TTC549 (cell line): ENCODE measurements around the gene HARBI1.
"Not testable (repeated sequence)": the region's sequence is repeated elsewhere in the genome, so short reads cannot be mapped to it uniquely, and the experiment has no call there.

ENCODE experiments used
- FAIRE-seq: peaks from 2 replicates; lab custom pipeline; 2012; peaks lifted over from hg19 to GRCh38; lab: Jason Lieb, UNC

HARBI1 gene

GRCh38 chr11:46594785-46595184 is 22.2 kb downstream of the HARBI1 start:
- no peak for FAIRE-seq

- FAIRE-seq: no peak
Observed at GRCh38 chr11:46594374-46594700, 22.7 kb downstream of the HARBI1 start.

- no peak for FAIRE-seq
Observed at GRCh38 chr11:46593550-46594373, 23.3 kb downstream of the HARBI1 start, which contains the start of gene AMBRA1. Gene AMBRA1, minus strand, starts transcription at chr11:46594023. Its CDS starts 45,643 bp downstream, at chr11:46548380.

- FAIRE-seq: no peak
Observed at GRCh38 chr11:46590740-46591605, 26.1 kb downstream of the HARBI1 start.

- no peak for FAIRE-seq
Observed at GRCh38 chr11:46588915-46589314, 28.1 kb downstream of the HARBI1 start.

GRCh38 chr11:46588131-46588530 is 28.9 kb downstream of the HARBI1 start:
- FAIRE-seq: no peak

- FAIRE-seq: not testable (repeated sequence)
Observed at GRCh38 chr11:46583513-46583912, 33.5 kb downstream of the HARBI1 start.

- FAIRE-seq: no peak
Observed at GRCh38 chr11:46582588-46582987, 34.4 kb downstream of the HARBI1 start.

- no peak for FAIRE-seq
Observed at GRCh38 chr11:46577058-46577457, 40.0 kb downstream of the HARBI1 start.

- FAIRE-seq: no peak
Observed at GRCh38 chr11:46574656-46575055, 42.4 kb downstream of the HARBI1 start.

GRCh38 chr11:46570790-46571398 is 46.1 kb downstream of the HARBI1 start:
- no peak for FAIRE-seq

GRCh38 chr11:46565232-46565840 is 51.7 kb downstream of the HARBI1 start:
- FAIRE-seq: no peak

- no peak for FAIRE-seq
Observed at GRCh38 chr11:46564459-46564858, 52.6 kb downstream of the HARBI1 start.

GRCh38 chr11:46562527-46562926 is 54.5 kb downstream of the HARBI1 start:
- FAIRE-seq: no peak

GRCh38 chr11:46560300-46560991 is 56.6 kb downstream of the HARBI1 start:
- FAIRE-seq: no peak

GRCh38 chr11:46559815-46560214 is 57.2 kb downstream of the HARBI1 start:
- FAIRE-seq: no peak

- no peak for FAIRE-seq
Observed at GRCh38 chr11:46557684-46558151, 59.3 kb downstream of the HARBI1 start.

GRCh38 chr11:46555267-46556054 is 61.6 kb downstream of the HARBI1 start:
- FAIRE-seq: no peak

- FAIRE-seq: no peak
Observed at GRCh38 chr11:46554213-46555147, 62.5 kb downstream of the HARBI1 start.

- FAIRE-seq: no peak
Observed at GRCh38 chr11:46553814-46554212, 63.2 kb downstream of the HARBI1 start.
